ENCODE measurements around the gene SLC38A9. TPM values are rescaled to one million over a fixed set of nuclear protein-coding genes. Genes with fewer than 3 reads are reported as not detected.
"Not testable (repeated sequence)": the region's sequence is repeated elsewhere in the genome, so short reads cannot be mapped to it uniquely, and the experiment has no call there.

The SLC38A9 gene
- 10 to 100 TPM; 25.3 to 32.1 TPM for total RNA-seq
- 50.1 TPM for polyA plus RNA-seq (ENCODE audit: insufficient read depth, low read depth, low replicate concordance)
- long read RNA-seq, donor 1, partial matches to known transcripts: 0 of 2 reads
- long read RNA-seq, donor 1, other reads (novel, unspliced or antisense): 0 of 2 reads
- long read RNA-seq, donor 2: 0 reads

- H3K36me3 ChIP-seq (ENCODE audit: low read depth, missing control alignments): peaks cover 4% of the 10 kb centered on the region
- H3K4me1 ChIP-seq: peaks cover 5% of the 10 kb centered on the region
- no peaks in the 10 kb centered on the region for H3K27me3 ChIP-seq
- WGBS, 2 donors: 0% methylated on average over 31 to 46 of the region's 55 CpGs
- H3K27ac ChIP-seq: peak within 1 kb of the TSS; percentile 28 to 47
- H3K9me3 ChIP-seq: no peaks in the 10 kb centered on the region
- intact Hi-C loops (cut with DNase I; ENCODE audit: low total_unique reads): no loop called here
- peak within 1 kb of the TSS; percentile 83 to 93 for H3K4me3 ChIP-seq
- DNase-seq: peak; percentile 98
- no peak for TF ChIP-seq POLR2A (IDR thresholded peaks at IDR 0.05)
- no peak for TF ChIP-seq CTCF (IDR thresholded peaks at IDR 0.05)
Observed at GRCh38 chr5:55712023-55712859, at the start of gene SLC38A9. Gene SLC38A9, minus strand, starts transcription at chr5:55712324. Its CDS starts 14,366 bp downstream, at chr5:55697958.

GRCh38 chr5:55761721-55762120, 49.6 kb upstream of the SLC38A9 start:
- H3K4me1 ChIP-seq; DNase-seq; H3K27me3 ChIP-seq; H3K9me3 ChIP-seq; H3K27ac ChIP-seq; H3K36me3 ChIP-seq (ENCODE audit: low read depth, missing control alignments); intact Hi-C loops (cut with DNase I; ENCODE audit: low total_unique reads); H3K4me3 ChIP-seq: not testable (repeated sequence)
- WGBS, 2 donors: 96 to 98% methylated on average over 7 of the region's 7 CpGs

- H3K27ac ChIP-seq: no peak overlapping the region
- no peak for DNase-seq
- H3K27me3 ChIP-seq: no peaks in the 10 kb centered on the region
- 68 to 82% methylated on average over 2 of the region's 2 CpGs for WGBS, 2 donors
- no peak overlapping the region for H3K4me3 ChIP-seq
- no peaks in the 10 kb centered on the region for H3K4me1 ChIP-seq
- TF ChIP-seq POLR2A (IDR thresholded peaks at IDR 0.05): no peak
- no peak for TF ChIP-seq CTCF (IDR thresholded peaks at IDR 0.05)
- no peaks in the 10 kb centered on the region for H3K9me3 ChIP-seq
- intact Hi-C loops (cut with DNase I; ENCODE audit: low total_unique reads): no loop called here
- no peaks in the 10 kb centered on the region for H3K36me3 ChIP-seq (ENCODE audit: low read depth, missing control alignments)
Observed at GRCh38 chr5:55758714-55759113, 46.6 kb upstream of the SLC38A9 start.

- Histone ChIP-seq H3K4me1 (no peaks in the 10 kb centered on the region), H3K4me3 (no peak overlapping the region), H3K36me3 (ENCODE audit: low read depth, missing control alignments) (no peaks in the 10 kb centered on the region), H3K9me3 (no peaks in the 10 kb centered on the region), H3K27ac (no peak overlapping the region), H3K27me3 (no peaks in the 10 kb centered on the region)
- intact Hi-C loops (cut with DNase I; ENCODE audit: low total_unique reads): no loop called here
- DNase-seq: no peak
- no peak for TF ChIP-seq POLR2A (IDR thresholded peaks at IDR 0.05)
- no peak for TF ChIP-seq CTCF (IDR thresholded peaks at IDR 0.05)
- WGBS, 2 donors: 89 to 100% methylated on average over 1 of the region's 1 CpG
Observed at GRCh38 chr5:55758231-55758630, 46.1 kb upstream of the SLC38A9 start.

- no peaks in the 10 kb centered on the region for H3K9me3 ChIP-seq
- H3K4me1 ChIP-seq: no peaks in the 10 kb centered on the region
- H3K27ac ChIP-seq: no peak overlapping the region
- intact Hi-C loops (cut with DNase I; ENCODE audit: low total_unique reads): no loop called here
- no peak overlapping the region for H3K4me3 ChIP-seq
- DNase-seq: no peak
- WGBS, 2 donors: 79 to 84% methylated on average over 3 of the region's 3 CpGs
- H3K27me3 ChIP-seq: no peaks in the 10 kb centered on the region
- H3K36me3 ChIP-seq (ENCODE audit: low read depth, missing control alignments): no peaks in the 10 kb centered on the region
- no peak for TF ChIP-seq CTCF (IDR thresholded peaks at IDR 0.05)
- TF ChIP-seq POLR2A (IDR thresholded peaks at IDR 0.05): no peak
Observed at GRCh38 chr5:55750499-55750898, 38.4 kb upstream of the SLC38A9 start.

Measured in testis (tissue), 5 donors.